ENCODE measurements around the gene TBC1D20.
A peak's percentile ranks its signal among the peaks of the same experiment; 100 is the strongest.

DNA sequence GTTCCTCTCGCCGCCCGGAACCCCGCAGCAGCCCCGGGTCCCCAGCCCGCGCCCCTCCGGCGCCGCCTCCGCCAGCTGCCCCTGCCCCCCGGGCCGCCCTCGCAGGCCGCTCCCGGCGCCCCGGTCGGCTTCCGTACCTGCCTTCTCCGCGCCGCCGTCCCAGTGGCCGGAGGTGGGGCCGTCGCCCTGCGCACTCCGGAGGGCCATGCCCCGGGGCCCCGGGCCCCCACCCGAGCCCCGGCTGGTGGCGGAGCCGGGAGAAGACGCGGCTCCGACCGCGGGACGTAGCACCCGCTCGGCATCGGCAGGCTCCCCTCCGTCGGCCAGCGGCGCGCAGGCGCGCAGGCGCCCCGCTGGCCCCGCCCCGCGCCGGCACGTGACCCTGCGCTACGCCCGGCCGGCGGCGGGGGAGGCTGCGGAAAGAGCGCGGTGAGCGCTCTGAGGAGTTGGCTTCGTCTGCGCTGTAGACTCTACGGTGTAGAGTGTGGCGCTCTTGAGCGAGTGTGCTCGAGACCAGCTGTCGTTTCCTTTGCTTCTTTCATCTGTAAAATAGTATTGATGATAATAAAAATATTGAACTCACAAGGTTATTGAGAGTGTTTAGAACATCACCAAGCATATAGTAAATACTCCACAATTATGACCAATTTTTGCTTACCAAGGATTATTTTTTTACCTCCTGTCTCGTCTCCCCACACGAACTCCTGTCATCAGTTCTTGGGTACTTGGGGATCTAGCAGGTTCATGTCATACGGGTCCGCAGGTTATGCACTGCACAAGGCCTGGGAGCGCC is at the start of gene TBC1D20:
- TF ChIP-seq POLR2A (IDR thresholded peaks at IDR 0.05), result peak; percentile 73
- TF ChIP-seq, protein P1, sequence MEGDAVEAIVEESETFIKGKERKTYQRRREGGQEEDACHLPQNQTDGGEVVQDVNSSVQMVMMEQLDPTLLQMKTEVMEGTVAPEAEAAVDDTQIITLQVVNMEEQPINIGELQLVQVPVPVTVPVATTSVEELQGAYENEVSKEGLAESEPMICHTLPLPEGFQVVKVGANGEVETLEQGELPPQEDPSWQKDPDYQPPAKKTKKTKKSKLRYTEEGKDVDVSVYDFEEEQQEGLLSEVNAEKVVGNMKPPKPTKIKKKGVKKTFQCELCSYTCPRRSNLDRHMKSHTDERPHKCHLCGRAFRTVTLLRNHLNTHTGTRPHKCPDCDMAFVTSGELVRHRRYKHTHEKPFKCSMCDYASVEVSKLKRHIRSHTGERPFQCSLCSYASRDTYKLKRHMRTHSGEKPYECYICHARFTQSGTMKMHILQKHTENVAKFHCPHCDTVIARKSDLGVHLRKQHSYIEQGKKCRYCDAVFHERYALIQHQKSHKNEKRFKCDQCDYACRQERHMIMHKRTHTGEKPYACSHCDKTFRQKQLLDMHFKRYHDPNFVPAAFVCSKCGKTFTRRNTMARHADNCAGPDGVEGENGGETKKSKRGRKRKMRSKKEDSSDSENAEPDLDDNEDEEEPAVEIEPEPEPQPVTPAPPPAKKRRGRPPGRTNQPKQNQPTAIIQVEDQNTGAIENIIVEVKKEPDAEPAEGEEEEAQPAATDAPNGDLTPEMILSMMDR (IDR thresholded peaks at IDR 0.05), result peak in 2 of 3 donors; percentile 19 to 20
